ENCODE results near the gene TENT5A.

TENT5A gene

DNA sequence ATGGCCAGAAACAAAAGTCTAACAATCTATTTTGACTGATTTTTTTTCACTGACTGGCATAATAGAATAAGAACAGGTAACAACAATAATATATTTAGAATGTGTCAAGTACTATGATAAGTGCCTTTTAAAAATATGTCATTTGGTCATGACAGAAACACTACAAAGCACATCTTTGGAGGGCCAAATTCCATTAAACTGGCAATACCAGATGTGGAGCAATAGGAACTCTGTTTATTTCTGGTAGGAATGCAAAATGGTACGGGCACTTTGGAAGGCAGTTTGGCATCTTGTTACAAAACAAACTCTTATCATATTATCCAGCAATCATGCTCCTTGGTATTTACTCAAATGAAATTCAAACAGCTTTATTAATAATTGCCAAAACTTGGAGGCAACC lies 39.3 kb downstream of the TENT5A start:
- H3K4me3 ChIP-seq (ENCODE audit: low read length) = no peak overlapping the region
- H3K4me2 ChIP-seq (ENCODE audit: low read length) = no peak overlapping the region
- no peaks in the 10 kb centered on the region for H3K9me3 ChIP-seq (ENCODE audit: insufficient read depth, low read length)
- H2AFZ ChIP-seq (ENCODE audit: low read depth, low read length) = no peak overlapping the region
- H3K9ac ChIP-seq (ENCODE audit: low read length) = no peak overlapping the region
- no peak overlapping the region for H3K27ac ChIP-seq (ENCODE audit: low read length)
- TF ChIP-seq, protein P1, sequence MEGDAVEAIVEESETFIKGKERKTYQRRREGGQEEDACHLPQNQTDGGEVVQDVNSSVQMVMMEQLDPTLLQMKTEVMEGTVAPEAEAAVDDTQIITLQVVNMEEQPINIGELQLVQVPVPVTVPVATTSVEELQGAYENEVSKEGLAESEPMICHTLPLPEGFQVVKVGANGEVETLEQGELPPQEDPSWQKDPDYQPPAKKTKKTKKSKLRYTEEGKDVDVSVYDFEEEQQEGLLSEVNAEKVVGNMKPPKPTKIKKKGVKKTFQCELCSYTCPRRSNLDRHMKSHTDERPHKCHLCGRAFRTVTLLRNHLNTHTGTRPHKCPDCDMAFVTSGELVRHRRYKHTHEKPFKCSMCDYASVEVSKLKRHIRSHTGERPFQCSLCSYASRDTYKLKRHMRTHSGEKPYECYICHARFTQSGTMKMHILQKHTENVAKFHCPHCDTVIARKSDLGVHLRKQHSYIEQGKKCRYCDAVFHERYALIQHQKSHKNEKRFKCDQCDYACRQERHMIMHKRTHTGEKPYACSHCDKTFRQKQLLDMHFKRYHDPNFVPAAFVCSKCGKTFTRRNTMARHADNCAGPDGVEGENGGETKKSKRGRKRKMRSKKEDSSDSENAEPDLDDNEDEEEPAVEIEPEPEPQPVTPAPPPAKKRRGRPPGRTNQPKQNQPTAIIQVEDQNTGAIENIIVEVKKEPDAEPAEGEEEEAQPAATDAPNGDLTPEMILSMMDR (IDR thresholded peaks at IDR 0.05; ENCODE audit: low read depth, low read length) = no peak
- no peak for TF ChIP-seq EZH2phosphoT487 (IDR thresholded peaks at IDR 0.05; ENCODE audit: low read depth)
- H3K36me3 ChIP-seq (replicated peaks; ENCODE audit: low read depth, low read length) = no peaks in the 10 kb centered on the region
- H3K27me3 ChIP-seq (ENCODE audit: low read depth, low read length) = no peaks in the 10 kb centered on the region
- H3K79me2 ChIP-seq (ENCODE audit: low read length) = no peaks in the 10 kb centered on the region
- H4K20me1 ChIP-seq (ENCODE audit: insufficient read depth, low read length) = no peaks in the 10 kb centered on the region
- no peaks in the 10 kb centered on the region for H3K4me1 ChIP-seq (ENCODE audit: low read length)

DNA sequence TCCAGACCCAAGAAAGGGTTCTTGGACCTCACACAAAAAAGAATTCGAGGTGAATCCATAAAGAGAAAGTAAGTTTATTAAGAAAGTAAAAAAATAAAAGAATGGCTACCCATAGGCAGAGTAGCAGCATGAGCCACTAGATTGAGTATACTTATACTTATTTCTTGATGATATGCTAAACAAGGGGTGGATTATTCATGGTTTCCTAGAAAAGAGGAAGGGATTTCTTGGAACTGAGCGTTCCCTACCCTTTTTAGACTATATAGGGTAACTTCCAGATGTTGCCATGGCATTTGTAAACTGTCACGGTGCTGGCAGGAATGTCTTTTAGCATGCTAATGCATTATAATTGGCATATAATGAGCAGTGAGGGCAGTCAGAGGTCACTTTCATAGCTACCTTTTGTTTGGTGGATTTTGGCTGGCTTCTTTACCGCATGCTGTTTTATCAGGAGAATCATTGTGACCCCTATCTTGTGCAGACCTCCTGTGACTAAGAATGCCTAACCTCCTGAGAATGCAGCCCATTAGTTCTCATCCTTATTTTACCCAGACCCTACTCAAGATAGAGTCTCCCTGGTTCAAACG lies 44.3 kb downstream of the TENT5A start:
- Histone ChIP-seq H4K20me1 (ENCODE audit: insufficient read depth, low read length) (no peaks in the 10 kb centered on the region), H3K79me2 (ENCODE audit: low read length) (no peaks in the 10 kb centered on the region), H3K9ac (ENCODE audit: low read length) (no peak overlapping the region), H2AFZ (ENCODE audit: low read depth, low read length) (no peak overlapping the region), H3K4me2 (ENCODE audit: low read length) (no peak overlapping the region), H3K27me3 (ENCODE audit: low read depth, low read length) (no peaks in the 10 kb centered on the region), H3K4me3 (ENCODE audit: low read length) (no peak overlapping the region), H3K27ac (ENCODE audit: low read length) (no peak overlapping the region), H3K4me1 (ENCODE audit: low read length) (no peaks in the 10 kb centered on the region), H3K36me3 (replicated peaks; ENCODE audit: low read depth, low read length) (no peaks in the 10 kb centered on the region), H3K9me3 (ENCODE audit: insufficient read depth, low read length) (no peaks in the 10 kb centered on the region)
- TF ChIP-seq, protein P1 (IDR thresholded peaks at IDR 0.05; ENCODE audit: low read depth, low read length) = no peak
- no peak for TF ChIP-seq EZH2phosphoT487 (IDR thresholded peaks at IDR 0.05; ENCODE audit: low read depth)

DNA sequence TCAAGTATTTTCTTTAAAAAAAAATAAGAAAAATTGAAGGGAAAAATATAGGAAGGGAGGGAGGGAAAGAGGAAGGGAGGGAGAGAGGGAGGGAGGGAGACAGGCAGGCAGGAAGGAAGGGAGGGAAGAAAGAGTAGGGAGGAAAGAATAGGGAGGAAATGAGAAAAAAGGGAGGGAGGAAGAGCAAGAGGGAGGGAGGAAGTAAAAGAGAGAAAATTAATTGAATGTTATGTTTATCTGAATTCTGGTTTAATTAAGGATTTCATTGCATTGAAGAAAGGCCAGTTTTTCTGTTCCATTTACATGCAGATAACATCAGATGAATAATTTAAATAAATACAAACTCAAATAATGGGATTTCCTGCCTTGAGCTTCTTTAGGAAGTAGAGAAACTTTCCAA lies 47.8 kb downstream of the TENT5A start:
- H3K36me3 ChIP-seq (replicated peaks; ENCODE audit: low read depth, low read length) = no peaks in the 10 kb centered on the region
- H3K9me3 ChIP-seq (ENCODE audit: insufficient read depth, low read length) = no peaks in the 10 kb centered on the region
- H3K4me2 ChIP-seq (ENCODE audit: low read length) = no peak overlapping the region
- no peak overlapping the region for H3K4me3 ChIP-seq (ENCODE audit: low read length)
- H3K4me1 ChIP-seq (ENCODE audit: low read length) = no peaks in the 10 kb centered on the region
- no peaks in the 10 kb centered on the region for H3K79me2 ChIP-seq (ENCODE audit: low read length)
- H2AFZ ChIP-seq (ENCODE audit: low read depth, low read length) = no peak overlapping the region
- H3K27me3 ChIP-seq (ENCODE audit: low read depth, low read length) = no peaks in the 10 kb centered on the region
- no peak for TF ChIP-seq EZH2phosphoT487 (IDR thresholded peaks at IDR 0.05; ENCODE audit: low read depth)
- TF ChIP-seq, protein P1 (IDR thresholded peaks at IDR 0.05; ENCODE audit: low read depth, low read length) = no peak
- no peak overlapping the region for H3K27ac ChIP-seq (ENCODE audit: low read length)
- no peaks in the 10 kb centered on the region for H4K20me1 ChIP-seq (ENCODE audit: insufficient read depth, low read length)
- no peak overlapping the region for H3K9ac ChIP-seq (ENCODE audit: low read length)

DNA sequence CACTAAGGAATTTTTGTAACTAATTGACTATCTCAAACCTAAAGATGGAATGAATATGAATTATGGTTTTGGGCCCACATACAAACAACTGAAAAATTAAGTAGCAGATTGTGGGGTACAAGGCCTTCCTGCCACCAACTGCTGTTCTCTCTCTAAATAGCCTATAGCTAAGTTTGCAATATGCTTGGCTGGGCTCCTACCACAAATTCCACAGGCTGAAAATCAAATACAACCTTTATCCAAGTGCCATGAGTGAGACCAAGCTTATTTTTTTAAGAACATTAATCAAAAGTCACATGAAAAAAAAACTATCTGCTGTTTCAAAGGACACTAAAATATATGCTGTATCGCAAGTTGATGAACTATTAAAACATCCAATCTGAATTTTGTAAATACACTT lies 52.1 kb downstream of the TENT5A start:
- Histone ChIP-seq H3K4me2 (ENCODE audit: low read length) (no peak overlapping the region), H3K27ac (ENCODE audit: low read length) (no peak overlapping the region), H4K20me1 (ENCODE audit: insufficient read depth, low read length) (no peaks in the 10 kb centered on the region), H3K27me3 (ENCODE audit: low read depth, low read length) (no peaks in the 10 kb centered on the region), H2AFZ (ENCODE audit: low read depth, low read length) (no peak overlapping the region), H3K9me3 (ENCODE audit: insufficient read depth, low read length) (no peaks in the 10 kb centered on the region), H3K79me2 (ENCODE audit: low read length) (no peaks in the 10 kb centered on the region), H3K9ac (ENCODE audit: low read length) (no peak overlapping the region), H3K4me3 (ENCODE audit: low read length) (no peak overlapping the region), H3K4me1 (ENCODE audit: low read length) (peaks cover 11% of the 10 kb centered on the region), H3K36me3 (replicated peaks; ENCODE audit: low read depth, low read length) (no peaks in the 10 kb centered on the region)
- TF ChIP-seq, protein P1 (IDR thresholded peaks at IDR 0.05; ENCODE audit: low read depth, low read length) = no peak
- TF ChIP-seq EZH2phosphoT487 (IDR thresholded peaks at IDR 0.05; ENCODE audit: low read depth) = no peak

Measured in OCI-LY3 (cell line).